OCI-LY3 (cell line): ENCODE measurements around the gene AGBL4.

ENCODE experiments used
- EZH2phosphoT487 ChIP-seq: fragments of 200-600 bp; shearing (Covaris generic); IDR thresholded peaks from 2 replicates; pipeline ENCODE4 v1.6.1; 2018; ENCODE audit warnings: antibody characterized with exemption, mixed run types, low read depth
- TF ChIP-seq, protein P1 (sequence below): fragments of 200-600, 300-600 bp; sonication (generic); IDR thresholded peaks from 2 replicates; pipeline ENCODE4 v1.5.1; 2014; ENCODE audit warnings: antibody characterized with exemption, low read length, low read depth

- TF ChIP-seq, protein P1, sequence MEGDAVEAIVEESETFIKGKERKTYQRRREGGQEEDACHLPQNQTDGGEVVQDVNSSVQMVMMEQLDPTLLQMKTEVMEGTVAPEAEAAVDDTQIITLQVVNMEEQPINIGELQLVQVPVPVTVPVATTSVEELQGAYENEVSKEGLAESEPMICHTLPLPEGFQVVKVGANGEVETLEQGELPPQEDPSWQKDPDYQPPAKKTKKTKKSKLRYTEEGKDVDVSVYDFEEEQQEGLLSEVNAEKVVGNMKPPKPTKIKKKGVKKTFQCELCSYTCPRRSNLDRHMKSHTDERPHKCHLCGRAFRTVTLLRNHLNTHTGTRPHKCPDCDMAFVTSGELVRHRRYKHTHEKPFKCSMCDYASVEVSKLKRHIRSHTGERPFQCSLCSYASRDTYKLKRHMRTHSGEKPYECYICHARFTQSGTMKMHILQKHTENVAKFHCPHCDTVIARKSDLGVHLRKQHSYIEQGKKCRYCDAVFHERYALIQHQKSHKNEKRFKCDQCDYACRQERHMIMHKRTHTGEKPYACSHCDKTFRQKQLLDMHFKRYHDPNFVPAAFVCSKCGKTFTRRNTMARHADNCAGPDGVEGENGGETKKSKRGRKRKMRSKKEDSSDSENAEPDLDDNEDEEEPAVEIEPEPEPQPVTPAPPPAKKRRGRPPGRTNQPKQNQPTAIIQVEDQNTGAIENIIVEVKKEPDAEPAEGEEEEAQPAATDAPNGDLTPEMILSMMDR: no peak
- TF ChIP-seq EZH2phosphoT487: no peak
Measured at GRCh38 chr1:48616710-48617109, 1407.0 kb downstream of the AGBL4 start.
